Lower leg skin (tissue), 3 donors: Measurements from ENCODE around the gene EEF1AKMT2.

ENCODE experiments used
- POLR2A ChIP-seq, 2 donors: fragments of 450-650 bp; IDR thresholded peaks; one replicate each; pipeline ENCODE4 v1.6.1; 2016 to 2017; ENCODE audit warnings: antibody characterized with exemption in 2 of 2, mild to moderate bottlenecking in 1 of 2, moderate library complexity in 1 of 2
- TF ChIP-seq, protein P1 (sequence below), 3 donors: fragments of 450-650 bp; IDR thresholded peaks; one replicate each; pipeline ENCODE4 v1.5.1; 2016; ENCODE audit warnings: antibody characterized with exemption in 3 of 3, mild to moderate bottlenecking in 3 of 3, moderate library complexity in 2 of 3

DNA sequence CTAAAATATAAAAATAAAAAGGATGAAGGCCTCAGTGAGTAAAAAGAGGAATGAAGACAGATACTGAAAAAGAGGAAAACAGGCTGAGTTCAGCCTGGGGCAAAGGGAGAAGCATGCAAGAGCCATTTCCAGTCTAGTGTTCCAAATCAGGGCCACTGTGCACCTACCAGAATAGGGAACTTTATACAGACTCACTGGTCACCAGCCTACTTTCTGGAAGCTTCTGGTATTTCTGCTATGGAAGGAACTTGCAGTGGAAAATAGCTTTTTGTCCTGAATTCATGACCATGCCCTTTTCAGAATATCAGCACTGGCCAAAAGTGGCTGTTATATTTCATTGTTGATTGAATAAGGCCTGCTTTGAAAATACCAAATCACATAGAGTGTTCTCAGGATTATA is 38.8 kb upstream of the EEF1AKMT2 start:
- TF ChIP-seq, protein P1, sequence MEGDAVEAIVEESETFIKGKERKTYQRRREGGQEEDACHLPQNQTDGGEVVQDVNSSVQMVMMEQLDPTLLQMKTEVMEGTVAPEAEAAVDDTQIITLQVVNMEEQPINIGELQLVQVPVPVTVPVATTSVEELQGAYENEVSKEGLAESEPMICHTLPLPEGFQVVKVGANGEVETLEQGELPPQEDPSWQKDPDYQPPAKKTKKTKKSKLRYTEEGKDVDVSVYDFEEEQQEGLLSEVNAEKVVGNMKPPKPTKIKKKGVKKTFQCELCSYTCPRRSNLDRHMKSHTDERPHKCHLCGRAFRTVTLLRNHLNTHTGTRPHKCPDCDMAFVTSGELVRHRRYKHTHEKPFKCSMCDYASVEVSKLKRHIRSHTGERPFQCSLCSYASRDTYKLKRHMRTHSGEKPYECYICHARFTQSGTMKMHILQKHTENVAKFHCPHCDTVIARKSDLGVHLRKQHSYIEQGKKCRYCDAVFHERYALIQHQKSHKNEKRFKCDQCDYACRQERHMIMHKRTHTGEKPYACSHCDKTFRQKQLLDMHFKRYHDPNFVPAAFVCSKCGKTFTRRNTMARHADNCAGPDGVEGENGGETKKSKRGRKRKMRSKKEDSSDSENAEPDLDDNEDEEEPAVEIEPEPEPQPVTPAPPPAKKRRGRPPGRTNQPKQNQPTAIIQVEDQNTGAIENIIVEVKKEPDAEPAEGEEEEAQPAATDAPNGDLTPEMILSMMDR (IDR thresholded peaks at IDR 0.05): no peak
- TF ChIP-seq POLR2A (IDR thresholded peaks at IDR 0.05): no peak
